Activated CD4-positive, CD25-positive, alpha-beta regulatory T cell treated with anti-CD3 and anti-CD28 coated beads, Interleukin-2, amount 50 U/mL, for 24 hours (primary cell): Measurements from ENCODE around the gene TUBGCP2.

Experiments used
- ATAC-seq, 2 donors: fragments of 150-1000 bp; cut with Tn5 transposase; one replicate each; pipeline ENCODE4 v1.10.0; 2021; ENCODE audit warnings: mild to moderate bottlenecking in 1 of 2, moderate library complexity in 1 of 2

The TUBGCP2 gene

GRCh38 chr10:133299224-133299623 lies 9.4 kb downstream of the TUBGCP2 start:
- no peak for ATAC-seq

DNA sequence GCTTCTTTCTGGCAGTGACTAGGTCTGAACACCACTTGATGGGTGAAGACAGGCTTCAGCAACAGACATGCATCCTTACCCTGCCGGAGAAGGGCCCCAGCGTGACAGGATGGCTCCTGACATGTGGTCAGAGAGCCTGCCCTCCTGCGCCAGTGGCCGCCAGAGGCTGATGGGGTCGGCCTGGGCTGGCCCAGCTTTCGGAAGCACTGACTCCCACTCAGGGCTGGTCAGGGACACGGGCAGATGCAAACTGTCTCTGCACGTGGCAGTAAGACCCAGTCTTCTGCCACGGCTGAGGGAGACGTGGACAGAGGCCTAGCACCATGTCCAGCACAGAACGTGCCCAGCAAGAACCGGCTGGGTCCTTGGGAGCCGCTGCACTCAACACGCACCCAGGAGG lies 10.2 kb downstream of the TUBGCP2 start:
- no peak for ATAC-seq

DNA sequence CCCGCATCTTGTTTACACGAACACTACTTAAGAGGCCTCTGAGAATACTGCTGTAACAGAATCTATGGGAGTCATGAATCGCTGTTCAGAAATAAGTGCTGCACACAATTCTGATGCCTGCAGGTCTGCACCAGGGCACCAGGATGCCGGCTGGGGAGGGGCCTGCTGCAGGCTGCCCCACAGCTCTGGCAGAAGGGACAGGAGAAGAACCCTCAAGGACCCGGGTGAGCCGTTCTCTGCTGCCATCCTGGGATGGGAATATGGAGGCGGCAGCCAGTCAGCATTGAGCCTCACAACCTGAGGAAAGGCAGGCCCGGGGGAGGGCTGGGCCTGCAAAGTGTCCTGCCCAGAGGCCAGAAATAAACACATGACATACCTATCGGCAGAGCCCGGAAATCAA lies 11.2 kb downstream of the TUBGCP2 start:
- ATAC-seq, result no peak

GRCh38 chr10:133295426-133296320 lies 13.0 kb downstream of the TUBGCP2 start:
- ATAC-seq, result no peak

DNA sequence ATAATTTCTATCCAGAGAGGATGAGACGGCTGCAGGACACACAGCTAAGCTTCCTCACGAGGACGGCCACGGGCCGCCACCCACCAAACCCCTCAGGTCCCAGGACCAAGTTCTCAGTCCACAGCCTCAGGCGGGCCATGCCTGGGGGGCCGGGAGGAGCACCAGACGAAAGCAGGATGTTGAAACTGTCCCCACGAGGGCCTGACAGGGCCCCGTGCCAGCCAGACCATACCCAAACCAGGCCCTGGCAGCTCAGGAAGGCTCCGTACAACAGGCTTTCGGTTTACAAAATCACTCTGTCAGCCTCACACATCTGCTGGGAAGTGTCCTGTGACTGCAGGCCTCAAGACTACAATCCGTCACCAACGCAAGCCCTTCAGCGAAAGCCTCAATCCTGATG lies 14.5 kb downstream of the TUBGCP2 start:
- no peak for ATAC-seq

- no peak for ATAC-seq
These were observed 14.9 kb downstream of the TUBGCP2 start for GRCh38 chr10:133293810-133294119.

GRCh38 chr10:133292919-133293809 lies 15.5 kb downstream of the TUBGCP2 start:
- peak in 1 of 2 donors; percentile 24 for ATAC-seq

DNA sequence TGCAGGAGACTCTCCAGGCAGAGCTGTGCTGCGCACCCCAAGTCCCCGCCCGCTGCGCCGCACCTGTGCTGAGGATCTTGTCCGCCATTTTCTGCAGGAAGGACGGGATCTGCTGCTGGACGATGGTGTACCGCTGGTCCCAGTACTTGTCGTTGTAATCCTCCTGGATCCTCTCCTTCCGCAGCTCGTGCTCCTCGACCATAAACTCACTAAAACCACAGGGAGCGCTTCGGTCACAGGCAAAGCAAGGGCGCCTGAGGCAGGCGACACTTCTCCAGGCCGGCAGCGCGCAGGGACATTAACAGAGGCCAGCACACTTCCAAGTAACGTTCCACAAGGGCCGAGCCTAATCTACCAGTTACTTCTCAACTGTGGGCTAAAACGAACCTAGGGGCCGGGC lies 18.9 kb downstream of the TUBGCP2 start:
- no peak for ATAC-seq

DNA sequence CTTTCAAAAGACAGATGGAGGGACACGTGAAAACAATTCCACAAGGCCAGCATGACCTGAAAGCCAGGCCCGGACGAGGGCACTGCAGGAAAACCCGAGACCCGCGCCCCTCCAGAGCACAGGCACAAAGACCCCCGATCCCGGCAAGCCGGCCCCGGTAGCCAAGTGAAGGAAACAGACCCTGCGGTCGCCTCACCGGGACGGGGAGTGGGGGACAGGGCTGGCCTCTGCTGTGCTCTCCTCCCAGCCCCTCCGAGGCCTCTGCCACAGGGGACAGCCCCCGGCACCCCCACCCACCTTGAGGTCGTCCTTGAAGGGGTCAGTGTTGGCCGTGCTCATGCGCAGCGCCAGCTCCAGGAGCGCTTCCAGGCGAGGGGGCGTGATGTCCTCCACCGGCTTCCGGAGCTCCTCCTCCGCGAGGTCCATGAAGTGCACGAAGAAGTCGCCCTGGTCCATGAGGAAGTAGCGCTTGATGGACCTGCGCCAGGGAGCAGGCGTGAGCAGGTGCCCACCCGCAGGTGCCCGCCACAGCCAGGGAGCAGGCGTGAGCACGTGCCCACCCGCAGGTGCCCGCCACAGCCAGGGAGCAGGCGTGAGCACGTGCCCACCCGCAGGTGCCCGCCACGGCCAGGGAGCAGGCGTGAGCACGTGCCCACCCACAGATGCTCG lies 20.7 kb downstream of the TUBGCP2 start:
- no peak for ATAC-seq

GRCh38 chr10:133286366-133286765 lies 22.3 kb downstream of the TUBGCP2 start:
- ATAC-seq, result no peak

GRCh38 chr10:133285217-133285616 lies 23.5 kb downstream of the TUBGCP2 start:
- ATAC-seq, result no peak

DNA sequence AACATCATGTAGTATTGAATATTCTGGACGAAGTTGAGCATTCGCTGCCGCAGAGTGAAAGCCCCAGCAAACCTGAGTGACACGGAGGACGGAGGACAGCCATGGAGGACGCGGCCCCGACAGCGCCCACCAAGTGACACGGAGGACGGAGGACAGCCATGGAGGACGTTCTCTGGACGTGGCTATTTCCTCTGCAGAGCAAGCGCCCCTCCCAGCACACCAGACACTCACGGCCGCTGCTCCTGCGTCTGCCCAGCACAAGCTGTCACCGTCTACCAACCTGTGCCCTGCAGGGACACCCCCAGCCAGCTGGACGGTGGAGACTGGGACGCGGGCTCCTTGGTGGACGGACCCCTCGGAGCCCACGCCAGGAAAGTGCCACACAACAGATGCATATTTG lies 24.7 kb downstream of the TUBGCP2 start:
- ATAC-seq, result no peak

- no peak for ATAC-seq
These were observed 25.8 kb downstream of the TUBGCP2 start for GRCh38 chr10:133282846-133283390.

DNA sequence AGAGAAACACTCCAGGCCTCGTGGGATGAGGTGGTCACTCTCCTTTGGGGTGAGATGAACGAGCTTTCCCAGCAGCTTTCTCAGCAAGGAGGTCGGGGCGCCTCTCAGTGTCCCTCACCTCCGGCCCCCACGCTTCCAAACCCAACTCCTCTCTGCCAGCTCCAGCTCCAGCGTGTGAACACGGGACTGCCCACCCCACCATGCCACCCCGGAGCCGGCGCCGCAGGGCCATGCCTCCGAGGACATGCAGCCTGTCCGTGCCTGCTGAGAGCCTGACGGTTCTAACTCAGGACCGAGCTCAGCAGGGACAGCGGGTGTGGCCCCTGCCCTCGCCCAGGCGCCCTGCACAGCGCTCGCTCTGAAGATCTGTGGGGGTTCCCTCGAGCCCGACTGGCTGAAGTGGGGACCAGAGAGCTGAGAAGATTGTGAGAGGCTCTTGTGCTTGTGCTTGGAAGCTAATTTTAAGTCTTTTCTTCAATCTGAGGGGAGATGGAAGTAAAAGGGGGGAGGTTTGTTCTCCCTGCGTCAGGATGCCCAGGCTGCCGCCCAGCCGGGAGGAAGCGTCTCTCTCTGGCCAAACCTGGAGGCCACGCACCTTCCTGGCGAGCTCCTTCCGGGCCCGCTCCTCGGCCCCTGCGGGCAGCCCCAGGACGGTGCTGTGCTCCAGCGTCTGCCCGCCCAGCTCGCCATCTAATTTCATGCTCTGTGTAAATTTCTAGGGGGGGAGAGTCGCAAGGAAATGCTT lies 26.9 kb downstream of the TUBGCP2 start:
- no peak for ATAC-seq

GRCh38 chr10:133281084-133281483 lies 27.6 kb downstream of the TUBGCP2 start:
- ATAC-seq, result no peak

GRCh38 chr10:133280391-133281059 lies 28.1 kb downstream of the TUBGCP2 start:
- no peak for ATAC-seq

DNA sequence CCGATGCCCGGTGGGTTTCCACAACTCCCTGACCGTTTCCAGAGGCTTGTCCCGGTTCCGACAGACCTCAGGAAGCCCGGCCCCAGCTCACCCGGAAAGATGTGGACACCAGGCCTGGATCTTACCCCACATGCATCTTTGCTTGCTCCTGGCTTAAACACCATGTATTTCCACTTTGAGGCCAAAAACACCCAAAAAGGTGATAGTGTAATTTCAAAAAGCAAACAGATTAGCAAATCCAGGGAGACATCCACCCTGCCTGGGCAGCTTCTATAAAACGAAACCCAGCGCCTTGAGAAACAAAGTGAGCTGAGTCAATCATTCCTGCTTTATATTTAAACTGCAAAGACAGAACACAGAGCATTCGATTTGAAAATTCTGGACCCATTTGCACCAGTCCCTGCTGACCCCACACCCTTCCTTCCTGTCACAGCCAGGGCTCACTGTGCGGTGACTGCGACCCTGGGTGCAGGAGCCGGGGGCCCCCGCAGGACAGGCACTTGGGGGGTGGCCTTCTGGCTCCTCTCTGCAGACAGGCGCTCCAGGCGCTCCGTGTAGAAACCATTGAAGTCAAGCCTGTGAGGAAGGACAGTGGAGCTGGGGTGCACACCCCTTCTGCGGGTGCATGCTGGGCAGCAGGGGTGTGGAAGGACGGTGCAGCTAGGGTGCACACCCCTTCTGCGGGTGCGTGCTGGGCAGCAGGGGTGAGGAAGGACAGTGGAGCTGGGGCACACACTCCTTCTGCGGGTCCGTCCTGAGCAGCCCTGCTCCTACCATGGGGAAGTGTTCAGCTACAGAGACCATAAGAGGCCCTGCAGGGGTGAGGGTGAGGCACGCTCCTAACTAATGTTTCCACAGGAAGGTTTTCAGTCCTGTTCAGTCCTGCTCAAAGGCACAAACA lies 29.1 kb downstream of the TUBGCP2 start:
- no peak for ATAC-seq

DNA sequence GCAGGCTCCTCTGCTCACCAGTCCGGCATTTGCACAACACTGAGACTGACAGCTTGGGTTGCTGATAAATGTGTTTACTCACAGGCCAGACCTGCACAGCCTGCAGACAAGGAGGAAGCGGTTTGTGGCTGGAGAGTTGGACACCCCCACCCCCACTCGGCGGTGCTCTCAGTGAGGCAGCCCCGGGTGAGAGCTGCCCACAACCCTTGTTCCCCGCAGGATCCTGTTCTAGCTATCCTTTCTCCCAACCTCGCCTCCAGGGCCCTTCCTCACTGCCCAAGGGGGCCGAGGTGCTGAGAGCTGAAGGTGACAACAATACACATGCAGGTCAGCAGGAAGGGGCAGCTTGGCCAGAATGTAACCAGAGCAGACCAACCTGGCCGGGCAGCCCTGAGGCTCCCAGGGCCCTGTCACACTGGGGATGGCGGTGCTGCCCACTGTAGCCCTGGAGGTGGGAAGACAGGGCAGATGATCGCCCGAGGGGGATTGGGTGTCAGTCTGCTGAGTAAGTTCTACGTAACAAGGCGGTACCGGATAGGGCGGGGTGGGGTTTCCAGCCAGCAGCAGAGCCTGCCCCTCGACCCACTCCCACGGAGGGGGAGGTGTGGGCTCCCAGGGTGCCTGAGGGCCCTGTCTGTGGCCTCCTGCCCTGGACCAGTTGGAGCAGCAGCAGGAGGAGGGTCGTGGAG lies 30.0 kb downstream of the TUBGCP2 start:
- ATAC-seq, result peak in 1 of 2 donors; percentile 8

DNA sequence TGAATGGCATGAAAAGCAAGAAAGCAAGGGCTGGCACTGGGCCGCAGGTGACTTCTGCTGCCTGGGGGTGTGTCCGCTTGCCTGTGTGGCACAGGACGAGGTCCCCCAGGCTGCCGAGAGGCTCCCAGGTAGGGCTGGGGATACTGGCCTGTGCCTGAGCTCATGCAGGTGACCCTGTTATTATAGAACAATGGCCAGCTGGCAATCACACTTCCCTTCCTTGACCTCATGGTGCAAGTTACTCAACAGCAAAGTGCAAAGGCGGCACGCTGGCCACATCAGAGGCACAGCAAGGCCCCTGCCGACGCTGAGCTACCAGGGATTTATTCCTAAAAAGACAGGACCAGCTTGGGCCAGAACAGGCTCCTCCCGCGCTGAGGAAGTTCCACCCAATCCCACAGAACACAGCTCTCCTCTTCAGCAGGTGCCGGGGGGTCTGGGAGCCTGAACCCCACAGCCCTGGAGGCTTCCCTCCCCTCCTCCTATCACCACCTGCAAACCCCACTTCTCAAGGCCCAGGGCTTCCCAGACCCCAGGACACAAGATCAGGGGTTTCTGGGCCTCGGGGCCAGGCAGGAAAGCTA lies 30.6 kb downstream of the TUBGCP2 start:
- no peak for ATAC-seq
